ENCODE measurements around the gene RCAN3.

GRCh38 chr1:24557711-24558131 lies 55.1 kb downstream of the RCAN3 start:
- no peak for TF ChIP-seq EZH2 (IDR thresholded peaks at IDR 0.05)
- TF ChIP-seq POLR2AphosphoS5 (IDR thresholded peaks at IDR 0.05; ENCODE audit: borderline replicate concordance, low read depth, low read length): no peak

Data from SK-N-MC (cell line).